WTC11 (cell line): Measurements from ENCODE around the gene EIF3C.
"Not testable (repeated sequence)": the region's sequence is repeated elsewhere in the genome, so short reads cannot be mapped to it uniquely, and the experiment has no call there.

Experiments used
- EMX1 ChIP-seq: fragments of 250-450 bp; sonication (Bioruptor Pico); IDR thresholded peaks from 2 replicates; pipeline ENCODE4 v1.8.0; 2021; ENCODE audit warnings: mild to moderate bottlenecking
- ESRRA ChIP-seq: sonication (generic); formaldehyde crosslinking; IDR thresholded peaks from 2 replicates; pipeline ENCODE4 v1.8.1; 2022; ENCODE audit warnings: mild to moderate bottlenecking, missing genetic modification reagents, borderline replicate concordance
- NR2C2 ChIP-seq: sonication (generic); formaldehyde crosslinking; IDR thresholded peaks from 2 replicates; pipeline ENCODE4 v1.8.0; 2022; ENCODE audit warnings: mild to moderate bottlenecking, missing genetic modification reagents
- TF ChIP-seq, protein P1 (sequence below): sonication (generic); formaldehyde crosslinking; conservative IDR thresholded peaks from 2 replicates; pipeline ENCODE4 v1.8.1; 2022; ENCODE audit warnings: mild to moderate bottlenecking, missing genetic modification reagents
- TF ChIP-seq, protein P2 (sequence below): fragments of 200-600 bp; IDR thresholded peaks from 2 replicates; pipeline ENCODE4 v1.8.0; 2022; ENCODE audit warnings: antibody characterized with exemption

DNA sequence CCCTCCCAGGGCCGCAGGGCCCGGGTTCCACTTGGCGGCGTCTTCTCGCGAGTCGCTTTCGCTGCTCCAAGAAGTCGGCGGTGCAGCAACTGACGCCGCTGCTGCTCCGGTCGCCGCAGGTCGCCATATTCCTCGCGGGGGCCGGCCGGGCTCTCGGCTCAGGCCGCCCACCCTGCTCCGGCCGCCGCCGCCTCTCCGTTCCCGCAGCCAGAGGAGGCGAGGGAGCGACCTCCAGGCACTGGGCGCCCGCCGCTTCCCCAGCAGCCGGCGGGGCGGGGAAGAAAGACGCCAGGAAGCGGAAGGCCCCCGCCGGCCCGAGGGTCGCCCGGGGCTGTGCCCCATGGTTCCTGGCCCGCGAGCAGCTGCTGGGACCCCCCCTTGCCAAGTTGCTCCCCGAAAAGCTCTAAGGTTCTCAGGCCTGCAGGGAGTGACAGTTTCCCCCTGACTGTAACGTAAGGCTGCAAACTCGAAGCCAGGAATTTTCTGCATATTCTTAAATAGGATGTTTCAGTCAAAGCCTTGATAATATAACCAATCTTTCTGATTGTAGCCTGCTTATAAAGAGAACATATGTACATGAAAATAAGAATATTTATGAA lies 39.3 kb downstream of the EIF3C start:
- TF ChIP-seq, protein P1, sequence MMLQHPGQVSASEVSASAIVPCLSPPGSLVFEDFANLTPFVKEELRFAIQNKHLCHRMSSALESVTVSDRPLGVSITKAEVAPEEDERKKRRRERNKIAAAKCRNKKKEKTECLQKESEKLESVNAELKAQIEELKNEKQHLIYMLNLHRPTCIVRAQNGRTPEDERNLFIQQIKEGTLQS (CRISPR knock-in tag), result not testable (repeated sequence)
- not testable (repeated sequence) for TF ChIP-seq ESRRA, EMX1, NR2C2 (CRISPR knock-in tag)
- TF ChIP-seq, protein P2, sequence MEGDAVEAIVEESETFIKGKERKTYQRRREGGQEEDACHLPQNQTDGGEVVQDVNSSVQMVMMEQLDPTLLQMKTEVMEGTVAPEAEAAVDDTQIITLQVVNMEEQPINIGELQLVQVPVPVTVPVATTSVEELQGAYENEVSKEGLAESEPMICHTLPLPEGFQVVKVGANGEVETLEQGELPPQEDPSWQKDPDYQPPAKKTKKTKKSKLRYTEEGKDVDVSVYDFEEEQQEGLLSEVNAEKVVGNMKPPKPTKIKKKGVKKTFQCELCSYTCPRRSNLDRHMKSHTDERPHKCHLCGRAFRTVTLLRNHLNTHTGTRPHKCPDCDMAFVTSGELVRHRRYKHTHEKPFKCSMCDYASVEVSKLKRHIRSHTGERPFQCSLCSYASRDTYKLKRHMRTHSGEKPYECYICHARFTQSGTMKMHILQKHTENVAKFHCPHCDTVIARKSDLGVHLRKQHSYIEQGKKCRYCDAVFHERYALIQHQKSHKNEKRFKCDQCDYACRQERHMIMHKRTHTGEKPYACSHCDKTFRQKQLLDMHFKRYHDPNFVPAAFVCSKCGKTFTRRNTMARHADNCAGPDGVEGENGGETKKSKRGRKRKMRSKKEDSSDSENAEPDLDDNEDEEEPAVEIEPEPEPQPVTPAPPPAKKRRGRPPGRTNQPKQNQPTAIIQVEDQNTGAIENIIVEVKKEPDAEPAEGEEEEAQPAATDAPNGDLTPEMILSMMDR, result not testable (repeated sequence)
